Erythroblast (primary cell): ENCODE results near the gene PTPN7.
A peak's percentile ranks its signal among the peaks of the same experiment; 100 is the strongest.
"Not testable (repeated sequence)": the region's sequence is repeated elsewhere in the genome, so short reads cannot be mapped to it uniquely, and the experiment has no call there.

Source experiments
- DNase-seq, 2 experiments: peaks; one replicate each; lab custom pipeline; 2025; lab: John Stamatoyannopoulos, UW
- GATA1 ChIP-seq: IDR thresholded peaks from 2 replicates; pipeline ENCODE4 v1.6.1; 2011; ENCODE audit warnings: low read depth, mild to moderate bottlenecking, control low read depth, low read length, moderate library complexity
- POLR2A ChIP-seq: IDR thresholded peaks from 2 replicates; pipeline ENCODE4 v1.6.1; 2011; ENCODE audit warnings: mild to moderate bottlenecking, low read length

PTPN7 gene

GRCh38 chr1:202145068-202145743 lies 15.2 kb downstream of the PTPN7 start:
- DNase-seq: peak in 1 of 2 experiments; percentile 29
- TF ChIP-seq GATA1 (no peak), POLR2A (peak; percentile 12)

- TF ChIP-seq GATA1 (no peak), POLR2A (peak; percentile 21)
- peak; percentile 66 to 74 for DNase-seq
These were observed 15.9 kb downstream of the PTPN7 start, which contains the start of gene ARL8A for GRCh38 chr1:202144402-202145067. Gene ARL8A, minus strand, starts transcription at chr1:202144737. Its CDS starts 165 bp downstream, at chr1:202144572.

- peak in 1 of 2 experiments; percentile 37 for DNase-seq
- TF ChIP-seq POLR2A (no peak), GATA1 (no peak)
These were observed 16.5 kb downstream of the PTPN7 start for GRCh38 chr1:202143768-202144401.

- TF ChIP-seq POLR2A (no peak), GATA1 (no peak)
- DNase-seq: peak; percentile 24 to 32
These were observed 17.2 kb downstream of the PTPN7 start for GRCh38 chr1:202143011-202143767.

- DNase-seq: not testable (repeated sequence)
These were observed 18.9 kb downstream of the PTPN7 start for GRCh38 chr1:202141468-202141867.

- no peak for TF ChIP-seq POLR2A
- TF ChIP-seq GATA1: no peak
- no peak for DNase-seq
These were observed 19.6 kb downstream of the PTPN7 start for GRCh38 chr1:202140833-202141232.

GRCh38 chr1:202135221-202135721 lies 25.1 kb downstream of the PTPN7 start:
- DNase-seq: peak; percentile 62 to 80
- TF ChIP-seq GATA1 (no peak), POLR2A (no peak)

- no peak for TF ChIP-seq POLR2A
- no peak for TF ChIP-seq GATA1
- DNase-seq: no peak
These were observed 25.7 kb downstream of the PTPN7 start for GRCh38 chr1:202134645-202135172.

- no peak for TF ChIP-seq GATA1
- no peak for TF ChIP-seq POLR2A
- DNase-seq: no peak
These were observed 26.4 kb downstream of the PTPN7 start for GRCh38 chr1:202133989-202134388.

- TF ChIP-seq GATA1 (no peak), POLR2A (no peak)
- DNase-seq: no peak
These were observed 26.9 kb downstream of the PTPN7 start for GRCh38 chr1:202133496-202133895.

GRCh38 chr1:202133001-202133400 lies 27.4 kb downstream of the PTPN7 start:
- TF ChIP-seq GATA1: no peak
- no peak for TF ChIP-seq POLR2A
- DNase-seq: no peak

GRCh38 chr1:202131956-202132821 lies 28.2 kb downstream of the PTPN7 start:
- TF ChIP-seq GATA1: no peak
- no peak for TF ChIP-seq POLR2A
- no peak for DNase-seq
